SK-N-SH (cell line): Measurements from ENCODE around the gene SH3RF2. TPM values are rescaled to one million over a fixed set of nuclear protein-coding genes. Genes with fewer than 3 reads are reported as not detected.

Experiments used
- CTCF ChIA-PET: fragments of 300-600, 350-600 bp; formaldehyde crosslinking; extraction: SDS; loops from one replicate; lab custom pipeline; 2021; lab: Yijun Ruan, JAX
- POLR2A ChIA-PET: fragments of 350-600 bp; sonication (Branson Sonifier 250); formaldehyde crosslinking; extraction: SDS; loops from one replicate; lab custom pipeline; 2020; ENCODE audit warnings: antibody characterized with exemption, inconsistent platforms; lab: Yijun Ruan, JAX
- DNase-seq: peaks from one replicate; pipeline ENCODE4 v3.0.0; 2012
- H2AFZ ChIP-seq: fragments of 200-600 bp; sonication (generic); 2 replicates; pipeline ENCODE4 v1.8.1; 2016; ENCODE audit warnings: antibody characterized with exemption, mild to moderate bottlenecking, low read depth
- H3F3A ChIP-seq: fragments of 200-600 bp; sonication (generic); replicated peaks from 2 replicates; pipeline ENCODE3; 2016; ENCODE audit warnings: antibody characterized with exemption, mild to moderate bottlenecking; ENCODE audit not compliant: insufficient read depth
- H3K27ac ChIP-seq, 2 experiments: fragments of 200-500 bp in 1 of 2; fragments of 200-600 bp in 1 of 2; sonication (Bioruptor generic) in 1 of 2; sonication (generic), shearing (Covaris generic) in 1 of 2; 2 replicates each; pipeline versions ENCODE4 v1.5.1 to v1.6.1; 2014 to 2016; ENCODE audit warnings: low read depth in 2 of 2, inconsistent platforms in 1 of 2, low read length in 1 of 2, mild to moderate bottlenecking in 1 of 2, mixed read lengths in 1 of 2
- H3K27me3 ChIP-seq: fragments of 200-600 bp; sonication (generic), shearing (Covaris generic); 2 replicates; pipeline ENCODE4 v1.6.1; 2016; ENCODE audit warnings: mixed run types; ENCODE audit not compliant: insufficient read depth
- H3K36me3 ChIP-seq, 2 experiments: fragments of 200-500 bp in 1 of 2; fragments of 200-600 bp in 1 of 2; sonication (Bioruptor generic) in 1 of 2; sonication (generic) in 1 of 2; replicated peaks in 1 of 2; 2 replicates each; pipeline versions ENCODE3 to v1.5.1; 2014 to 2016; ENCODE audit warnings: low read length in 1 of 2, mild to moderate bottlenecking in 1 of 2; ENCODE audit not compliant: insufficient read depth in 2 of 2, control insufficient read depth in 1 of 2
- H3K4me1 ChIP-seq, 2 experiments: fragments of 200-500 bp in 1 of 2; fragments of 200-600 bp in 1 of 2; sonication (Bioruptor generic) in 1 of 2; sonication (generic), shearing (Covaris generic) in 1 of 2; 2 replicates each; pipeline versions ENCODE4 v1.5.1 to v1.6.1; 2014 to 2016; ENCODE audit warnings: low read depth in 1 of 2, low read length in 1 of 2, mixed run types in 1 of 2; ENCODE audit not compliant: insufficient read depth in 2 of 2, control insufficient read depth in 1 of 2
- H3K4me2 ChIP-seq: fragments of 200-600 bp; sonication (generic), shearing (Covaris generic); 2 replicates; pipeline ENCODE4 v1.6.1; 2017; ENCODE audit warnings: mixed run types
- H3K4me3 ChIP-seq, 2 experiments: fragments of 200-500 bp in 1 of 2; fragments of 200-600 bp in 1 of 2; sonication (Bioruptor generic) in 1 of 2; sonication (generic), shearing (Covaris generic) in 1 of 2; 2 replicates each; pipeline versions ENCODE4 v1.5.1 to v1.8.1; 2014 to 2016; ENCODE audit warnings: low read depth in 2 of 2, inconsistent platforms in 1 of 2, low read length in 1 of 2, mild to moderate bottlenecking in 1 of 2, mixed read lengths in 1 of 2, moderate library complexity in 1 of 2
- H3K79me2 ChIP-seq: fragments of 200-600 bp; sonication (generic); 2 replicates; pipeline ENCODE4 v1.8.1; 2017; ENCODE audit warnings: mild to moderate bottlenecking; ENCODE audit not compliant: insufficient read depth
- H3K9ac ChIP-seq: fragments of 200-600 bp; sonication (generic); 2 replicates; pipeline ENCODE4 v1.6.1; 2017; ENCODE audit warnings: mixed run types
- H3K9me2 ChIP-seq: fragments of 200-600 bp; sonication (generic); 2 replicates; pipeline ENCODE4 v1.6.1; 2017; ENCODE audit warnings: mixed run types
- H3K9me3 ChIP-seq: fragments of 200-600 bp; sonication (generic); 2 replicates; pipeline ENCODE4 v1.6.1; 2017; ENCODE audit warnings: mixed run types, mild to moderate bottlenecking, moderate library complexity
- H4K20me1 ChIP-seq: fragments of 200-600 bp; sonication (generic); 2 replicates; pipeline ENCODE4 v1.6.1; 2017; ENCODE audit warnings: mild to moderate bottlenecking, mixed run types; ENCODE audit not compliant: insufficient read depth
- EZH2phosphoT487 ChIP-seq: fragments of 200-600 bp; sonication (generic); IDR thresholded peaks from 2 replicates; pipeline ENCODE4 v1.6.1; 2017; ENCODE audit warnings: low read depth, mixed run types, mild to moderate bottlenecking, antibody characterized with exemption, moderate library complexity, borderline replicate concordance
- FOXJ3 ChIP-seq: sonication (generic); formaldehyde crosslinking; IDR thresholded peaks from 2 replicates; pipeline ENCODE4 v1.5.1; 2020; ENCODE audit warnings: mild to moderate bottlenecking, missing genetic modification reagents
- FOXM1 ChIP-seq: IDR thresholded peaks from 2 replicates; pipeline ENCODE4 v1.4.0; 2012; ENCODE audit warnings: low read depth, mild to moderate bottlenecking
- GABPA ChIP-seq: IDR thresholded peaks from 2 replicates; pipeline ENCODE4 v1.4.0; 2012; ENCODE audit warnings: low read depth, mild to moderate bottlenecking
- GATA2 ChIP-seq: sonication (generic); formaldehyde crosslinking; IDR thresholded peaks from 2 replicates; pipeline ENCODE4 v1.5.0; 2020; ENCODE audit warnings: mild to moderate bottlenecking, missing genetic modification reagents
- MEF2A ChIP-seq: IDR thresholded peaks from 2 replicates; pipeline ENCODE4 v1.4.0; 2012; ENCODE audit warnings: low read depth, borderline replicate concordance
- NFIC ChIP-seq: IDR thresholded peaks from 2 replicates; pipeline ENCODE4 v1.4.0; 2012; ENCODE audit warnings: borderline replicate concordance
- POLR2AphosphoS5 ChIP-seq: IDR thresholded peaks from 2 replicates; pipeline ENCODE4 v1.6.1; 2012; ENCODE audit warnings: low read depth, low read length
- RCOR1 ChIP-seq: fragments of 150-350 bp; IDR thresholded peaks from 2 replicates; pipeline ENCODE4 v1.6.1; 2017; ENCODE audit warnings: antibody characterized with exemption, low read length
- RFX5 ChIP-seq: IDR thresholded peaks from 2 replicates; pipeline ENCODE4 v1.6.1; 2012; ENCODE audit warnings: mild to moderate bottlenecking, improper control_type of control experiment, low read length
- SIN3A ChIP-seq: IDR thresholded peaks from 2 replicates; pipeline ENCODE4 v1.6.1; 2012; ENCODE audit warnings: low read depth, mild to moderate bottlenecking, low read length, moderate library complexity, borderline replicate concordance
- SMC3 ChIP-seq: IDR thresholded peaks from 2 replicates; pipeline ENCODE4 v1.6.1; 2012; ENCODE audit warnings: low read depth, low read length, improper control_type of control experiment
- TAF1 ChIP-seq: IDR thresholded peaks from 2 replicates; pipeline ENCODE4 v1.6.1; 2012; ENCODE audit warnings: low read depth, mild to moderate bottlenecking, low read length, moderate library complexity, borderline replicate concordance
- WGBS: methylation state at CpG from one replicate; pipeline ENCODE4 v1.1.6; 2017; ENCODE audit warnings: low lambda C conversion rate; 5-methylcytosine and 5-hydroxymethylcytosine counted together
- polyA plus RNA-seq, 3 experiments: library from polyadenylated mRNA; depleted of rRNA; stranded (reverse); fragments of >200 nt; gene quantifications; 2 replicates each; pipeline ENCODE4 v1.2.3, GENCODE V29; 2012
- TF ChIP-seq, protein P1 (sequence below): IDR thresholded peaks from 2 replicates; pipeline ENCODE4 v1.4.0; 2012; ENCODE audit warnings: low read depth
- TF ChIP-seq, protein P2 (sequence below): fragments of 150-350 bp; IDR thresholded peaks from 2 replicates; pipeline ENCODE4 v1.6.1; 2016; ENCODE audit warnings: mild to moderate bottlenecking, low read depth, low read length
- TF ChIP-seq, protein P3 (sequence below): fragments of 200-600 bp; sonication (generic); IDR thresholded peaks from 2 replicates; pipeline ENCODE4 v1.6.1; 2017; ENCODE audit warnings: antibody characterized with exemption, mild to moderate bottlenecking, moderate library complexity
- TF ChIP-seq, protein P4 (sequence below): IDR thresholded peaks from 2 replicates; pipeline ENCODE4; 2012

Gene SH3RF2
- polyA plus RNA-seq, 1 of the 3 experiments (the other 2 are of a cell fraction) = 0.87 TPM

DNA sequence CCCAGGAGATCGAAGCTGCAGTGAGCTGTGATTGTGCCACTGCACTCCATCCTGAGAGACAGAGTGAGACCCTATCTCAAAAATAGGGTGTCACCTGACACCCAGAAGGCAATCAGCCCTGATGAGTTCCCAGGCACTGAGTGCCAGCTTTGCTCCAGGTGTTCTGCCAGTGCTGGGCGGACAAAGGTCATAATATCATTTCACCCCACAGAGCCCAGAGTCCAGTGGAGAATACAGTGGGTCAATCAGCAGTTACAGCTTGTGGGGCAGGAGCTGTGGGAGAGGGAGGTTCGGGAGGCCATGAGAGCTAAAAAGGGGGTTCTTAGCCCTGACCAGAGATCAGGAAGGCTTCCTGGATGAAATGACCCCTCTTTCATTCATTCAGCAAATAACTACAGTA is 24.4 kb upstream of the SH3RF2 start:
- Histone ChIP-seq H3K4me2 (no peak overlapping the region), H4K20me1 (no peaks in the 10 kb centered on the region), H3K27ac (no peak overlapping the region), H3K9me3 (no peaks in the 10 kb centered on the region), H3K36me3 (no peaks in the 10 kb centered on the region), H3K27me3 (no peaks in the 10 kb centered on the region), H3K9ac (no peak overlapping the region), H3K9me2 (no peaks in the 10 kb centered on the region), H3K4me3 (no peak overlapping the region), H3F3A (peaks cover 5% of the 10 kb centered on the region), H3K4me1 (peaks cover 0 to under 1% of the 10 kb centered on the region in 2 experiments; a peak in 1 of 4 replicates), H3K79me2 (no peaks in the 10 kb centered on the region), H2AFZ (no peak overlapping the region)
- no peak for DNase-seq
- 95% methylated on average over 2 of the region's 3 CpGs for WGBS
- TF ChIP-seq FOXM1 (no peak), TAF1 (no peak), NFIC (no peak), RFX5 (no peak)
- ChIA-PET CTCF (interaction anchor here (1.0 kb wide), 1 partner anchor 10 kb away, joined by 4 read pairs; no protein-coding TSS in a partner anchor), POLR2A (no interaction called here)

DNA sequence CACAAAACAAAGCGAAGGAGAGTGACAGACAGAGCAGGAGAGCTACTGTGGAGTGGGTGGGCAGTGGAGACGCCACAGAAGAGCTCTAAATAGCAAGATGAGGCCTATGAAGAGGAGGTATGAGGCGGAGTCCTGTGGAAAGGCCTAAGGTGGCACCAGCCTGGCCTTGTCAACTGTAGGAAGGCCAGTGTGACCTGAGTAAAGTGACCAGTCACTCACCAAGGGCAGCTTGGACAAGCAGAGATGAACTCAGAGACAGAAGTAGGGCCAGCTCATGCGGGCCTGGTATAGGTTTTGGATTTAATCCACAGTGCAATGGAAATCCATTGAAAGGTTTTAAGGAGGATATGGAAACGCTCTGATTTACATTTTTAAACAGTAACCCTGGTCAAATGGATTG is 23.8 kb upstream of the SH3RF2 start:
- Histone ChIP-seq H4K20me1 (no peaks in the 10 kb centered on the region), H3K9me3 (no peaks in the 10 kb centered on the region), H3K27me3 (no peaks in the 10 kb centered on the region), H3K9me2 (no peaks in the 10 kb centered on the region), H3K9ac (no peak overlapping the region), H3K79me2 (no peaks in the 10 kb centered on the region), H3F3A (peaks cover 5% of the 10 kb centered on the region), H3K36me3 (no peaks in the 10 kb centered on the region), H3K4me1 (peaks cover 0 to 7% of the 10 kb centered on the region in 2 experiments; a peak in 1 of 4 replicates), H3K4me3 (no peak overlapping the region), H3K4me2 (no peak overlapping the region), H3K27ac (no peak overlapping the region), H2AFZ (no peak overlapping the region)
- CTCF ChIA-PET = interaction anchor here (1.0 kb wide), 1 partner anchor 9 kb away, joined by 4 read pairs; no protein-coding TSS in a partner anchor
- 87% methylated on average over 5 of the region's 5 CpGs for WGBS
- DNase-seq = no peak
- POLR2A ChIA-PET = no interaction called here
- TF ChIP-seq SMC3 (no peak), EZH2phosphoT487 (no peak), NFIC (no peak), FOXM1 (no peak), POLR2AphosphoS5 (no peak), SIN3A (no peak), FOXJ3 (CRISPR knock-in tag) (no peak), MEF2A (no peak), GATA2 (CRISPR knock-in tag) (no peak), GABPA (no peak), RCOR1 (no peak)
- TF ChIP-seq, protein P1, sequence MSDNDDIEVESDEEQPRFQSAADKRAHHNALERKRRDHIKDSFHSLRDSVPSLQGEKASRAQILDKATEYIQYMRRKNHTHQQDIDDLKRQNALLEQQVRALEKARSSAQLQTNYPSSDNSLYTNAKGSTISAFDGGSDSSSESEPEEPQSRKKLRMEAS = no peak
- TF ChIP-seq, protein P2, sequence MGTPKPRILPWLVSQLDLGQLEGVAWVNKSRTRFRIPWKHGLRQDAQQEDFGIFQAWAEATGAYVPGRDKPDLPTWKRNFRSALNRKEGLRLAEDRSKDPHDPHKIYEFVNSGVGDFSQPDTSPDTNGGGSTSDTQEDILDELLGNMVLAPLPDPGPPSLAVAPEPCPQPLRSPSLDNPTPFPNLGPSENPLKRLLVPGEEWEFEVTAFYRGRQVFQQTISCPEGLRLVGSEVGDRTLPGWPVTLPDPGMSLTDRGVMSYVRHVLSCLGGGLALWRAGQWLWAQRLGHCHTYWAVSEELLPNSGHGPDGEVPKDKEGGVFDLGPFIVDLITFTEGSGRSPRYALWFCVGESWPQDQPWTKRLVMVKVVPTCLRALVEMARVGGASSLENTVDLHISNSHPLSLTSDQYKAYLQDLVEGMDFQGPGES = no peak
- TF ChIP-seq, protein P3, sequence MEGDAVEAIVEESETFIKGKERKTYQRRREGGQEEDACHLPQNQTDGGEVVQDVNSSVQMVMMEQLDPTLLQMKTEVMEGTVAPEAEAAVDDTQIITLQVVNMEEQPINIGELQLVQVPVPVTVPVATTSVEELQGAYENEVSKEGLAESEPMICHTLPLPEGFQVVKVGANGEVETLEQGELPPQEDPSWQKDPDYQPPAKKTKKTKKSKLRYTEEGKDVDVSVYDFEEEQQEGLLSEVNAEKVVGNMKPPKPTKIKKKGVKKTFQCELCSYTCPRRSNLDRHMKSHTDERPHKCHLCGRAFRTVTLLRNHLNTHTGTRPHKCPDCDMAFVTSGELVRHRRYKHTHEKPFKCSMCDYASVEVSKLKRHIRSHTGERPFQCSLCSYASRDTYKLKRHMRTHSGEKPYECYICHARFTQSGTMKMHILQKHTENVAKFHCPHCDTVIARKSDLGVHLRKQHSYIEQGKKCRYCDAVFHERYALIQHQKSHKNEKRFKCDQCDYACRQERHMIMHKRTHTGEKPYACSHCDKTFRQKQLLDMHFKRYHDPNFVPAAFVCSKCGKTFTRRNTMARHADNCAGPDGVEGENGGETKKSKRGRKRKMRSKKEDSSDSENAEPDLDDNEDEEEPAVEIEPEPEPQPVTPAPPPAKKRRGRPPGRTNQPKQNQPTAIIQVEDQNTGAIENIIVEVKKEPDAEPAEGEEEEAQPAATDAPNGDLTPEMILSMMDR = no peak
- TF ChIP-seq, protein P4, sequence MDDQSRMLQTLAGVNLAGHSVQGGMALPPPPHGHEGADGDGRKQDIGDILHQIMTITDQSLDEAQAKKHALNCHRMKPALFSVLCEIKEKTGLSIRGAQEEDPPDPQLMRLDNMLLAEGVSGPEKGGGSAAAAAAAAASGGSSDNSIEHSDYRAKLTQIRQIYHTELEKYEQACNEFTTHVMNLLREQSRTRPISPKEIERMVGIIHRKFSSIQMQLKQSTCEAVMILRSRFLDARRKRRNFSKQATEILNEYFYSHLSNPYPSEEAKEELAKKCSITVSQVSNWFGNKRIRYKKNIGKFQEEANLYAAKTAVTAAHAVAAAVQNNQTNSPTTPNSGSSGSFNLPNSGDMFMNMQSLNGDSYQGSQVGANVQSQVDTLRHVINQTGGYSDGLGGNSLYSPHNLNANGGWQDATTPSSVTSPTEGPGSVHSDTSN = no peak
- TF ChIP-seq, all 33 proteins: peak for 0
